RWPE2 (cell line): ENCODE data around the gene TMEM63A.

Experiments
- ATAC-seq: fragments of 200-7000 bp; cut with Tn5 transposase; 3 replicates; pipeline ENCODE4 v1.9.1; 2021; ENCODE audit warnings: low read depth
- DNase-seq: peaks from one replicate; pipeline ENCODE4 v3.0.0-alpha.2; 2020; ENCODE audit warnings: low spot score
- H3K27ac ChIP-seq: fragments of 450-650 bp; 2 replicates; pipeline ENCODE4 v1.5.1; 2017; ENCODE audit warnings: mild to moderate bottlenecking; ENCODE audit not compliant: poor library complexity, severe bottlenecking
- H3K27me3 ChIP-seq: fragments of 250-450 bp; sonication (Bioruptor Pico); 2 replicates; pipeline ENCODE4 v1.5.1; 2021; ENCODE audit warnings: mild to moderate bottlenecking, moderate library complexity; ENCODE audit not compliant: insufficient read depth, poor library complexity, severe bottlenecking
- H3K36me3 ChIP-seq: fragments of 250-450 bp; sonication (Bioruptor Pico); 2 replicates; pipeline ENCODE4 v1.5.1; 2020; ENCODE audit warnings: low read depth, mild to moderate bottlenecking, moderate library complexity
- H3K4me1 ChIP-seq: fragments of 250-450 bp; sonication (Bioruptor Pico); 2 replicates; pipeline ENCODE4 v1.5.1; 2021; ENCODE audit warnings: mild to moderate bottlenecking, moderate library complexity; ENCODE audit not compliant: insufficient read depth, poor library complexity, severe bottlenecking
- H3K4me3 ChIP-seq: fragments of 250-450 bp; sonication (Bioruptor Pico); 2 replicates; pipeline ENCODE4 v1.5.1; 2021; ENCODE audit warnings: mild to moderate bottlenecking, moderate library complexity; ENCODE audit not compliant: severe bottlenecking
- H3K9me3 ChIP-seq: fragments of 250-450 bp; sonication (Bioruptor Pico); 2 replicates; pipeline ENCODE4 v1.5.1; 2021; ENCODE audit warnings: mild to moderate bottlenecking, moderate library complexity; ENCODE audit not compliant: severe bottlenecking
- CTCF ChIP-seq: fragments of 450-650 bp; IDR thresholded peaks from one replicate; pipeline ENCODE4 v1.5.1; 2017; ENCODE audit warnings: mild to moderate bottlenecking, moderate library complexity; ENCODE audit not compliant: poor library complexity, severe bottlenecking

The TMEM63A gene

GRCh38 chr1:225908013-225908640 lies 25.9 kb upstream of the TMEM63A start:
- no peaks in the 10 kb centered on the region for H3K27me3 ChIP-seq
- DNase-seq (no peak), ATAC-seq (no peak)
- H3K9me3 ChIP-seq: no peaks in the 10 kb centered on the region
- H3K27ac ChIP-seq: no peak overlapping the region
- TF ChIP-seq CTCF: no peak
- no peaks in the 10 kb centered on the region for H3K4me1 ChIP-seq
- no peak overlapping the region for H3K4me3 ChIP-seq
- no peaks in the 10 kb centered on the region for H3K36me3 ChIP-seq

GRCh38 chr1:225907341-225907740 lies 25.2 kb upstream of the TMEM63A start:
- no peak for TF ChIP-seq CTCF
- Histone ChIP-seq H3K36me3 (no peaks in the 10 kb centered on the region), H3K27ac (no peak overlapping the region), H3K4me1 (no peaks in the 10 kb centered on the region), H3K9me3 (no peaks in the 10 kb centered on the region), H3K27me3 (no peaks in the 10 kb centered on the region), H3K4me3 (no peak overlapping the region)
- no peak for DNase-seq
- no peak for ATAC-seq

GRCh38 chr1:225906467-225906866 lies 24.3 kb upstream of the TMEM63A start:
- Histone ChIP-seq H3K36me3 (no peaks in the 10 kb centered on the region), H3K4me1 (no peaks in the 10 kb centered on the region), H3K27me3 (no peaks in the 10 kb centered on the region), H3K4me3 (no peak overlapping the region), H3K9me3 (no peaks in the 10 kb centered on the region), H3K27ac (no peak overlapping the region)
- no peak for TF ChIP-seq CTCF
- ATAC-seq (no peak), DNase-seq (no peak)

- Histone ChIP-seq H3K27ac (no peak overlapping the region), H3K4me1 (no peaks in the 10 kb centered on the region), H3K9me3 (no peaks in the 10 kb centered on the region), H3K36me3 (no peaks in the 10 kb centered on the region), H3K4me3 (no peak overlapping the region), H3K27me3 (no peaks in the 10 kb centered on the region)
- no peak for DNase-seq
- no peak for TF ChIP-seq CTCF
- ATAC-seq: no peak
These were observed 21.4 kb upstream of the TMEM63A start for GRCh38 chr1:225903623-225904022.

- Histone ChIP-seq H3K4me3 (no peak overlapping the region), H3K9me3 (no peaks in the 10 kb centered on the region), H3K27ac (no peak overlapping the region), H3K36me3 (no peaks in the 10 kb centered on the region), H3K4me1 (peaks cover 4% of the 10 kb centered on the region), H3K27me3 (no peaks in the 10 kb centered on the region)
- DNase-seq (no peak), ATAC-seq (no peak)
- no peak for TF ChIP-seq CTCF
These were observed 17.1 kb upstream of the TMEM63A start for GRCh38 chr1:225899044-225899925.
